Measurements from ENCODE around the gene HES6. TPM values are rescaled to one million over a fixed set of nuclear protein-coding genes. Genes with fewer than 3 reads are reported as not detected.

HES6 gene
- total and polyA plus RNA-seq, 10 of the 15 experiments (the other 5 are each of a cell fraction or from before 2014, with no cell fraction given) = 0.11 to 1.7 (median 0.83) TPM

- RAD21 ChIA-PET (ENCODE audit: unreplicated experiment) = no interaction called here
- no peak overlapping the region for H3K9ac ChIP-seq (ENCODE audit: control insufficient read depth, insufficient read depth, low read length)
- no peaks in the 10 kb centered on the region for H3K27me3 ChIP-seq (replicated peaks in 1 of 2; ENCODE audit: control insufficient read depth in 2 of 2, insufficient read depth in 2 of 2, low read length in 1 of 2)
- no peak overlapping the region for H3K4me3 ChIP-seq
- H2AFZ ChIP-seq (ENCODE audit: control insufficient read depth, low read depth, low read length) = no peak overlapping the region
- FAIRE-seq = no peak
- H3K27ac ChIP-seq (ENCODE audit: control insufficient read depth, insufficient read depth) = no peak overlapping the region
- CTCF ChIA-PET = interaction anchor here (5.0 kb wide), 1 partner anchor 22 kb away, joined by 27 read pairs; no protein-coding TSS in a partner anchor
- in situ Hi-C loops (cut with MboI) (no loop called here), intact Hi-C loops (cut with micrococcal nuclease; ENCODE audit: unreplicated experiment) (no loop called here)
- 88% methylated on average over 7 of the region's 7 CpGs for WGBS (ENCODE audit: insufficient coverage, insufficient replicate concordance, low lambda C conversion rate, missing lambda C conversion rate)
- no peaks in the 10 kb centered on the region; a peak in 1 of 4 replicates for H3K36me3 ChIP-seq (ENCODE audit: control insufficient read depth in 2 of 2, insufficient read depth in 2 of 2, low read length in 1 of 2)
- no TSS peak for BruUV-seq (replicated peaks)
- no peak for ATAC-seq
- no peak for DNase-seq (ENCODE audit: low read depth, low spot score)
- H3K4me1 ChIP-seq (ENCODE audit: control insufficient read depth, insufficient read depth, low read length) = peaks cover 15% of the 10 kb centered on the region
- peaks cover 39% of the 10 kb centered on the region for H3K79me2 ChIP-seq (ENCODE audit: control insufficient read depth, insufficient read depth, low read length)
- POLR2A ChIA-PET = interaction anchor here (1.7 kb wide), 1 partner anchor 85 kb away, joined by 5 read pairs; no protein-coding TSS in a partner anchor
- H3K9me3 ChIP-seq (replicated peaks; ENCODE audit: control insufficient read depth, insufficient read depth, low read length) = no peaks in the 10 kb centered on the region
- H4K20me1 ChIP-seq (ENCODE audit: control insufficient read depth, insufficient read depth) = no peaks in the 10 kb centered on the region; the same call in 1 of the 2 replicates
- SMC1A ChIA-PET (ENCODE audit: uncharacterized antibody, unreplicated experiment) = interaction anchor here (1.0 kb wide), 1 partner anchor 52 kb away, joined by 3 read pairs; no protein-coding TSS in a partner anchor
- peak overlapping the region; percentile 88 for H3K4me2 ChIP-seq (ENCODE audit: control insufficient read depth, insufficient read depth)
- TF ChIP-seq PRDM15 (CRISPR knock-in tag; IDR thresholded peaks at IDR 0.05) = no peak
- TF ChIP-seq ZNF687 (IDR thresholded peaks at IDR 0.05) = no peak
- TF ChIP-seq ZSCAN29 (IDR thresholded peaks at IDR 0.05) = no peak
- TF ChIP-seq, protein P1, sequence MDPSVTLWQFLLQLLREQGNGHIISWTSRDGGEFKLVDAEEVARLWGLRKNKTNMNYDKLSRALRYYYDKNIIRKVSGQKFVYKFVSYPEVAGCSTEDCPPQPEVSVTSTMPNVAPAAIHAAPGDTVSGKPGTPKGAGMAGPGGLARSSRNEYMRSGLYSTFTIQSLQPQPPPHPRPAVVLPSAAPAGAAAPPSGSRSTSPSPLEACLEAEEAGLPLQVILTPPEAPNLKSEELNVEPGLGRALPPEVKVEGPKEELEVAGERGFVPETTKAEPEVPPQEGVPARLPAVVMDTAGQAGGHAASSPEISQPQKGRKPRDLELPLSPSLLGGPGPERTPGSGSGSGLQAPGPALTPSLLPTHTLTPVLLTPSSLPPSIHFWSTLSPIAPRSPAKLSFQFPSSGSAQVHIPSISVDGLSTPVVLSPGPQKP (IDR thresholded peaks at IDR 0.05; ENCODE audit: low read depth, low read length) = no peak
- TF ChIP-seq, protein P2, sequence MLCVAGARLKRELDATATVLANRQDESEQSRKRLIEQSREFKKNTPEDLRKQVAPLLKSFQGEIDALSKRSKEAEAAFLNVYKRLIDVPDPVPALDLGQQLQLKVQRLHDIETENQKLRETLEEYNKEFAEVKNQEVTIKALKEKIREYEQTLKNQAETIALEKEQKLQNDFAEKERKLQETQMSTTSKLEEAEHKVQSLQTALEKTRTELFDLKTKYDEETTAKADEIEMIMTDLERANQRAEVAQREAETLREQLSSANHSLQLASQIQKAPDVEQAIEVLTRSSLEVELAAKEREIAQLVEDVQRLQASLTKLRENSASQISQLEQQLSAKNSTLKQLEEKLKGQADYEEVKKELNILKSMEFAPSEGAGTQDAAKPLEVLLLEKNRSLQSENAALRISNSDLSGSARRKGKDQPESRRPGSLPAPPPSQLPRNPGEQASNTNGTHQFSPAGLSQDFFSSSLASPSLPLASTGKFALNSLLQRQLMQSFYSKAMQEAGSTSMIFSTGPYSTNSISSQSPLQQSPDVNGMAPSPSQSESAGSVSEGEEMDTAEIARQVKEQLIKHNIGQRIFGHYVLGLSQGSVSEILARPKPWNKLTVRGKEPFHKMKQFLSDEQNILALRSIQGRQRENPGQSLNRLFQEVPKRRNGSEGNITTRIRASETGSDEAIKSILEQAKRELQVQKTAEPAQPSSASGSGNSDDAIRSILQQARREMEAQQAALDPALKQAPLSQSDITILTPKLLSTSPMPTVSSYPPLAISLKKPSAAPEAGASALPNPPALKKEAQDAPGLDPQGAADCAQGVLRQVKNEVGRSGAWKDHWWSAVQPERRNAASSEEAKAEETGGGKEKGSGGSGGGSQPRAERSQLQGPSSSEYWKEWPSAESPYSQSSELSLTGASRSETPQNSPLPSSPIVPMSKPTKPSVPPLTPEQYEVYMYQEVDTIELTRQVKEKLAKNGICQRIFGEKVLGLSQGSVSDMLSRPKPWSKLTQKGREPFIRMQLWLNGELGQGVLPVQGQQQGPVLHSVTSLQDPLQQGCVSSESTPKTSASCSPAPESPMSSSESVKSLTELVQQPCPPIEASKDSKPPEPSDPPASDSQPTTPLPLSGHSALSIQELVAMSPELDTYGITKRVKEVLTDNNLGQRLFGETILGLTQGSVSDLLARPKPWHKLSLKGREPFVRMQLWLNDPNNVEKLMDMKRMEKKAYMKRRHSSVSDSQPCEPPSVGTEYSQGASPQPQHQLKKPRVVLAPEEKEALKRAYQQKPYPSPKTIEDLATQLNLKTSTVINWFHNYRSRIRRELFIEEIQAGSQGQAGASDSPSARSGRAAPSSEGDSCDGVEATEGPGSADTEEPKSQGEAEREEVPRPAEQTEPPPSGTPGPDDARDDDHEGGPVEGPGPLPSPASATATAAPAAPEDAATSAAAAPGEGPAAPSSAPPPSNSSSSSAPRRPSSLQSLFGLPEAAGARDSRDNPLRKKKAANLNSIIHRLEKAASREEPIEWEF (IDR thresholded peaks at IDR 0.05; ENCODE audit: insufficient replicate concordance, low read depth, low read length) = no peak
- TF ChIP-seq RUNX3 (IDR thresholded peaks at IDR 0.05; ENCODE audit: low read length) = no peak
- no peak for TF ChIP-seq TCF12 (IDR thresholded peaks at IDR 0.05; ENCODE audit: low read depth, low read length)
- TF ChIP-seq CHD1 (IDR thresholded peaks at IDR 0.05; ENCODE audit: low read depth, low read length) = no peak
- TF ChIP-seq CBFB (IDR thresholded peaks at IDR 0.05; ENCODE audit: low read depth) = no peak
Observed at GRCh38 chr2:238286095-238286494, 46.3 kb upstream of the HES6 start.

Data from GM12878 (cell line).